ENCODE results near the gene PPP6R2. TPM values are rescaled to one million over a fixed set of nuclear protein-coding genes. Genes with fewer than 3 reads are reported as not detected.

The PPP6R2 gene
- total RNA-seq, 2 experiments from 2014 or later: 38.3 to 41.2 TPM

DNA sequence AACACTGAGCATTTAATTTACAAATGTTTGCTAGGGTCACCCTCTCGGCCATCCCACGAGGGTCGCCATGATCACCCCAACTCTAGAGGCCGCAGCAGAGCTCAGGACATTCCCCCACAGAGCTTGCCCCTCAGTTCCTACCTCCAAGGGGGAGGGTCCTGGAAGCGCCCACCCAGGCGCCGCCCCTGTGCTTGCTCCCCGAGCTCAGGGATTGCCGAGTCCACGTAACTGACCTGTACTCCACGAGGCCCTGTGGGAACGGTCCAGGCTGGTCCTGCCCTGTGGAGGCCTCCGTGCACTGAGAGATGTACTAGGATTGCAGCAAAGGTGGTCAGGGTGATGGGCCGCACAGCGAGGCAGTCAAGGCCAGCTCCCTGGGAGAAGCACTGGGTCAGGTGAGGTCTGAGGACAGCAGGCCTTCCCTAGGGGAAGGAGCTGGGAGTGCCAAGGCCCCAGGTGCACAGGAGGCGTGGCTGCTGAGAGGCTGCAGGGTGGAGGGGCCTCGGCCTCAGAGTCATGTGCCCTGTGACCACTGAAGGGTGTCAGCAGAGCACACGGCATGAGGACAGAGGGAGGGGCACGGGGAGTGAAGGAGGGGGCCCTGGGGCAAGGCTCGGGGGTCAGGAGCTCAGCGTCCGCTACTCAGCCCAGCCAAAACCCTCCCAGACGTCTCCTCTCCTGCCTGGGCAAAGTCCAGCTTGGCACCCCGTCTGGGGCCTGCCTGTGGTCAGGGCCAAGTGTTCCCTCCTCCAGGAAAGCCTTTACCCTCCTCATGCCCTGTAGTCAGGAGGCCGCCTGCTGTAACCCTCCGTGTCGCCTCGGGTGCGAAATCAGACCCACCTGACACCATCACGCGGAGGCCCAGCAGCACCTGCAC is 141.1 kb downstream of the PPP6R2 start:
- DNase-seq: no peak
- H3K27ac Mint-ChIP-seq: no peak overlapping the region
- H3K27me3 Mint-ChIP-seq: peaks cover 7% of the 10 kb centered on the region
- H3K36me3 Mint-ChIP-seq: no peaks in the 10 kb centered on the region
- no peaks in the 10 kb centered on the region for H3K9me3 Mint-ChIP-seq
- H3K4me1 Mint-ChIP-seq: peaks cover 4% of the 10 kb centered on the region
- H3K4me3 Mint-ChIP-seq: no peak overlapping the region

DNA sequence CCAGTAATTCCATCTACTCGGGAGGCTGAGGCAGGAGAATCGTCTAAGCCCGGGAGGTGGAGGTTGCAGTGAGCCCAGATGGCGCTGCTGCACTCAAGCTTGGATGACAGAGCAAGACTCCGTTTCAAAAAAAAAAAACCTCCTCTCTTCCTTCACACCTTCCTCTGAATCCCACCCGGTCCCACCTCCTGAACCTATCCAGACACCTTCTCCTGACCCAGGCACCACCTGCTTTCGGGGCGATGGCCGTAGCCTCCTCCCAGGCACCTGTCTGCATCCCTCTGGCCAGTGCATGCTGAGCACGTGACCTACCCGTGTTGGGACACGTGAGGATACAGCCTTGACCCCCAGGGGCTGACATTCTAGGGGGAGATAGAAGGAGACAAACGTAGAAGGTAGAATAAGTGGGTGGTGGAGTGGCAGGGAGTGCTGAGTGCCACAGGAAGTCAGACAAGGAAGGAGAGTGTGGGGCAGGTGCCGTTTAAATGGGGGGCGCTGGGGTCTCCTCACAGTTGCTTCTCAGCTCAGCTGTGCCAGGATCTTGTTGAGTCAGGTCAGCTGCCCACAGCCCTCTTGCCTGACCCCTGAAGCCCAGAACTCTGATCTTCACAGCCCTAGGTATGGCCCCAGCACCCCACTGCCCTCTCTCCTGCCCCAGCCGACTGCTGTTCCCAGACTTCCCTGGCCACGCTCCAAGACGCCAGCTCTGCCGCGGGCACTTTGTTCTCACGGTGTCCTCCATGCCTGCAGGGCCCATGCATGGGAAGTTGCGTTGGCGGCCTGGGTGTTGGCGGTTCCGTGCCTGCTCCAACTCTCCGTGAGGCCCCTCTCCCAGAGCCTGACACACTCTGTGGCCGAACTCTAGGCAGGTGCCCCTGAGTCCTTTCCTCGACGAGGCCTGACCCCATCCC is 142.3 kb downstream of the PPP6R2 start:
- Mint-ChIP-seq H3K27ac (no peak overlapping the region), H3K4me1 (no peaks in the 10 kb centered on the region), H3K4me3 (no peak overlapping the region)

DNA sequence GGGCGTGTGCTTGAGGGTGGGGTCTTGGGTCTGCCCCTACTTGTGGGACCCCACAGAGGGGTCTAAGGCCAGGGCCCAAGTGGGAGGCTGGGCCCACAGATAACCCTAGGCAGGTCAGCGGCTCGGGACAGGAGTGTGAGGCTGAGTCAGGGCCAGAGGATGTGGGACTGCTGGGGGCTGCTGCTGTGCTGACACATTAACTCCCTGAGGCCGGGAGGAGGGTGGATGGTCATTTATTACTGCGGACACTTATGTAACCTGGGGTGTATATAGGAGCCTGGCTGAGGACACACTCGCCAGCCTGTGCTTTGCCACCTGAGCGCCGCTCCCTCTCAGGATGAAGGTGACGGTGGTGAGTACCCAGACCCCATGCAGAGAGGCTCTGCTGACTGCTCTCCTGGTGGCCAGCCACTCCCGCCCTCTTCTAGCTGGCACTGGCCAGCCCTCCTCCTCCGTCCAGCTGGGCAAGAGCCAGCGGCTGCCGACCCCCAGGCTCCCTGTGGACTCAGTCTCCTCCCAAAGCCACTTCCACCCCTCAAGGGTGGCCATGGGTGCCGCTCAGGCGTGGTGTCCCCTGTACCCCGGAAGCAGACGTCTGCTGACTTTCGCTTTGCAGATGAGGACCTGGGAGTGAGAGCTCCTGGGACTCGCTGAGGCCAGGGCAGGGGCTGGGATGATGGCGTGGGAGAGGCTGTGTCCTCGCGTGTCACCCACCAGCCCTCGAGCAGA is 143.6 kb downstream of the PPP6R2 start, which contains the start of gene MIOX:
MIOX (plus strand) TSS at position 299 of the 729 bp plus-strand sequence; CDS start at position 338, 39 bp downstream.
- no peaks in the 10 kb centered on the region for H3K9me3 Mint-ChIP-seq
- H3K4me1 Mint-ChIP-seq: peaks cover 8% of the 10 kb centered on the region
- no peak for DNase-seq
- H3K27ac Mint-ChIP-seq: no peak within 1 kb of the TSS
- H3K27me3 Mint-ChIP-seq: no peaks in the 10 kb centered on the region
- no peak within 1 kb of the TSS for H3K4me3 Mint-ChIP-seq
- no peaks in the 10 kb centered on the region for H3K36me3 Mint-ChIP-seq

More for the DNA sequence above, 142.3 kb downstream of the PPP6R2 start:
- DNase-seq: no peak
- no peaks in the 10 kb centered on the region for H3K36me3 Mint-ChIP-seq
- H3K27me3 Mint-ChIP-seq: no peaks in the 10 kb centered on the region
- no peaks in the 10 kb centered on the region for H3K9me3 Mint-ChIP-seq

DNA sequence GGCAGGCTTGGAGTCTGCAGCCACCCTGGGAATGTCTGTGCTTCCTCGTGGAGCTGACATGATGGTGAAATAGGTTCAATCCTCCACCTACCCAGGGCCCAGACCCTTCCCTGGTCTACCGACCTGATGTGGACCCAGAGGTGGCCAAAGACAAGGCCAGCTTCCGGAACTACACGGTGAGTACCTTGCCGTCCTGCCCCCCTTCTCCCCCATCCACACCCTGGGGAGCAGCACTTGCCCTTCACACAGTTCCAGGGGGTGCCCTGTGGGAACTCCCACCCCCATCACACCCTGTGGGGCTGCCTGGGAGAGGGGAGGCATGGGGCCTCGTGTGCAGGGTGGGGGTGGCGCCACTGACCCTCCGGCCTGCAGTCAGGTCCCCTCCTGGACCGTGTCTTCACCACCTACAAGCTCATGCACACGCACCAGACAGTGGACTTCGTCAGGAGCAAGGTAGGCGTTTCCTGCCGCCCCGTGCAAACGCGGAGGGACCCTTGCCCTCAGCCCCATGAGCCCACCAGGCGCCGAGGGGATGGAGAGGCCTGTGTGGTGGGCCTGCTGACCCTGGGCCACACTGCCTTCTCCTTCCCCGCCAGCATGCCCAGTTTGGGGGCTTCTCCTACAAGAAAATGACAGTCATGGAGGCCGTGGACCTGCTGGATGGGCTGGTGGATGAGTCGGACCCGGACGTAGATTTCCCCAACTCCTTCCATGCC is 144.3 kb downstream of the PPP6R2 start:
- H3K27me3 Mint-ChIP-seq: no peaks in the 10 kb centered on the region
- no peak overlapping the region for H3K27ac Mint-ChIP-seq
- H3K36me3 Mint-ChIP-seq: no peaks in the 10 kb centered on the region
- peaks cover 8% of the 10 kb centered on the region for H3K4me1 Mint-ChIP-seq
- no peak overlapping the region for H3K4me3 Mint-ChIP-seq
- H3K9me3 Mint-ChIP-seq: no peaks in the 10 kb centered on the region
- DNase-seq: no peak

DNA sequence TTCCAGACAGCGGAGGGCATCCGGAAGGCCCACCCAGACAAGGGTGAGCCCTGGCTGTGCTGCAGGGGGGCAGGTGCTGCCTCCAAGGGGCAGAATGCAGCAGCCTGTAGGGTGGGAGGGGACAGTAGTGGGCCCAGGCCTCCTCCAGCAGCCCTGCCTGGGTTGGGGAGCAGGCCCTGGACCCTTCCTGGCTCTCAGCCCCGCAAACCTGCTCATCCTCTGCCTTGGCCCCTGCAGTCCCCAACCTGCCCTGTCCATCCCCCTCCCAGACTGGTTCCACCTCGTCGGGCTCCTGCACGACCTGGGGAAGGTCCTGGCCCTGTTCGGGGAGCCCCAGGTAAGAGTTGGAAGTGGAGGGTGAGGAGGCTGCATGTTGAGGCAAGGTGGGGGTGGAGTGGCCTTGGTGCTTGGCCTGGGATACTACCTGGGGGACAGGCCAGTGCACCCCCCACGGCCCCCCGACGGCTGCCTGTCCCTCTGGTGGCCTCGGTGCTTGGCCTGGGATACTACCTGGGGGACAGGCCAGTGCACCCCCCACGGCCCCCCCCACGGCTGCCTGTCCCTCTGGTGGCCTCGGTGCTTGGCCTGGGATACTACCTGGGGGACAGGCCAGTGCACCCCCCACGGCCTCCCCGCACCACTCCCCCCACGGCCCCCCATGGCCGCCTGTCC is 145.0 kb downstream of the PPP6R2 start:
- no peak for DNase-seq
- H3K36me3 Mint-ChIP-seq: no peaks in the 10 kb centered on the region
- H3K27me3 Mint-ChIP-seq: no peaks in the 10 kb centered on the region
- H3K27ac Mint-ChIP-seq: no peak overlapping the region
- peaks cover 8% of the 10 kb centered on the region for H3K4me1 Mint-ChIP-seq
- H3K9me3 Mint-ChIP-seq: no peaks in the 10 kb centered on the region
- no peak overlapping the region for H3K4me3 Mint-ChIP-seq

DNA sequence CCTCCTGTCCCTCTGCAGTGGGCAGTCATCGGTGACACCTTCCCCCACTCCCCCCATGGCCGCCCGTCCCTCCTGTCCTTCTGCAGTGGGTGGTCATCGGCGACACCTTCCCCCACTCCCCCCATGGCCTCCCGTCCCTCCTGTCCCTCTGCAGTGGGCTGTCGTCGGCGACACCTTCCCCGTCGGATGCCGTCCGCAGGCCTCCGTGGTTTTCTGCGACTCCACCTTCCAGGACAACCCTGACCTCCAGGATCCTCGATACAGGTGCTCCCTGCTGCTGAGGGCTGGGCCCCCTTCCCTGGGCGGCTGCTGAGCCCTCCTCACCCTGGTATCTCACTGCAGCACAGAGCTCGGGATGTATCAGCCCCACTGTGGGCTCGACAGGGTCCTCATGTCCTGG is 145.8 kb downstream of the PPP6R2 start:
- no peaks in the 10 kb centered on the region for H3K27me3 Mint-ChIP-seq
- H3K27ac Mint-ChIP-seq: no peak overlapping the region
- H3K36me3 Mint-ChIP-seq: no peaks in the 10 kb centered on the region
- DNase-seq: no peak
- H3K4me3 Mint-ChIP-seq: no peak overlapping the region
- peaks cover 8% of the 10 kb centered on the region for H3K4me1 Mint-ChIP-seq
- no peaks in the 10 kb centered on the region for H3K9me3 Mint-ChIP-seq

DNA sequence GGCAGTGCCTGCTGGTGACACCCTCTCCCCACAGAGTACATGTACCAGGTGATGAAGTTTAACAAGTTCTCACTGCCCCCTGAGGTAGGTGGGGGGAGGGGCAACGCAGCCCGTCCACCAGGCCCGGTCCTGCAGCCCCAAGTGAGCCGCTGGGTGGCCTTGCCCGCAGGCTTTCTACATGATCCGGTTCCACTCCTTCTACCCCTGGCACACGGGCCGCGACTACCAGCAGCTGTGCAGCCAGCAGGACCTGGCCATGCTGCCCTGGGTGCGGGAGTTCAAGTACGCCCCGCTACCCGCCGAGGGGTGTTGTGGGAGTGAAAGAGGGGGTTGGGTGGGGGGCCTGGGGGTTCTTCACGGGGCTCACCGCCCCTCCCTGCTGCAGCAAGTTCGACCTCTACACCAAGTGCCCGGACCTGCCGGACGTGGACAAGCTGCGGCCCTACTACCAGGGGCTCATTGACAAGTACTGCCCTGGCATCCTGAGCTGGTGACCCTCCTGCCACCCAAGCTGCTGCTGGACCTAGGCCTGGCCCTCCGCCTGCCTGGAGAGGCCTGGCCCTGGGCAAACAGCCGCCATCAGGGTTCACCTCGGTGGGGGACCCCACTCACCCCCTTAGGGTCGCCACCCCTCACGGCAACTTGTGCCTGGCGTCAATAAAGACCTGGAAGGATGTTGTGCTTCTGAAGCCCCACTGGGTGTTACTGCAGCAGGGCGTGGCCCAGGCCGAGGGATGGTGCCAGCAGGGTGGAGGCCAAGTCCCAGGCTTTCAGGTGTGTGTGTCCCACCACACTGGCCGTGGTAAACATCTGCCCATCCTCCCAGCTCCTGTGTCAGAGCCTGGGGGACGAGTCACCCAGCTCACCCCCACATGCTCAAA is 146.5 kb downstream of the PPP6R2 start:
- no peak for DNase-seq
- Mint-ChIP-seq H3K4me3 (no peak overlapping the region), H3K4me1 (peaks cover 8% of the 10 kb centered on the region), H3K27me3 (no peaks in the 10 kb centered on the region), H3K36me3 (no peaks in the 10 kb centered on the region), H3K27ac (no peak overlapping the region), H3K9me3 (no peaks in the 10 kb centered on the region)

DNA sequence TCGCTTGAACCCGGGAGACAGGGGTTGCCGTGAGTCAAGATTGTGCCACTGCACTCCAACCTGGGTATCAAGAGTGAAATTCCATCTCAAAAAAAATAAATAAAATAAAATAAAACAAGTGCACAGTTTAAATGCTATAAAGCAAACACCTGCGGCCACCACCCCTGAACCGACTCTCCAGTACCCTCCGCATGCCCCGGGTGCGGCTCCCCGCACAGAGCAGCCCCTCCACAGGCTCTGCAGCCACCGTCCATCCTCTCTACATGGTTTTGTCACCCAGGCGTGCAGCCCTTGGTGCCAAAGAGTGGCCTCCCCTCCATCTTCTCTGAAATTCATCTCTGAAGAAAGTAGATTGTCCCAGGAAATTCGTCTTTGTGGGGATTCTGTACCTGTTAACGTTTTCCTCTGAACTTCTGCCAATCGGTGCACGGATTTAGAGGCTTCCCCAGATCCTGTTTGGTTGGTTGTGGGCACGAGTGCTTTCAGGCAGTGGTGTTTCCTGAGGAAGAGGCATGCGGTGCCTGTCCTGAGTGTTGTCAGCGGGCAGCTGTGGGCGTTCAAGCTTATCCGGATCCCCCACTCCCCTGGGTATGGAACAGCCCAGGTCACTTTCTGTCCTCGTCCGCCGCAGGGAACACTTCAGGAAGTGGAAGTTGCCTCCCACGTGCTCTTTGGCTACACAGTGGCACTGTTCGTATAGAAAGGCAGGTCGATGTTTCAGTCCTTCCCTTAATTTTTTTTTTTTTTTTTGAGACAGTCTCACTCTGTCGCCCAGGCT is 147.6 kb downstream of the PPP6R2 start:
- H3K27me3 Mint-ChIP-seq: no peaks in the 10 kb centered on the region
- H3K9me3 Mint-ChIP-seq: no peaks in the 10 kb centered on the region
- peak overlapping the region; percentile 31 for H3K27ac Mint-ChIP-seq

More for the DNA sequence above, 147.6 kb downstream of the PPP6R2 start:
- no peak for DNase-seq
- Mint-ChIP-seq H3K4me3 (peak overlapping the region; percentile 19), H3K36me3 (no peaks in the 10 kb centered on the region), H3K4me1 (peaks cover 8% of the 10 kb centered on the region)

Other genes with a start within 250 kb of the PPP6R2 start
- gene PANX2, start 172.6 kb upstream of the PPP6R2 start, total RNA-seq: 1 to 10 TPM in 1 of 2 experiments, under 1 TPM in 1; 0.66 to 1.0 TPM
- gene TRABD, start 157.4 kb upstream of the PPP6R2 start, total RNA-seq: 10 to 100 TPM; 77.8 to 79.4 TPM
- gene SELENOO, start 142.3 kb upstream of the PPP6R2 start, total RNA-seq: 10 to 100 TPM; 20.0 to 20.9 TPM
- gene TUBGCP6, start 98.3 kb upstream of the PPP6R2 start, total RNA-seq: 10 to 100 TPM; 38.7 to 41.7 TPM
- gene HDAC10, start 92.1 kb upstream of the PPP6R2 start, total RNA-seq: 10 to 100 TPM; 37.3 to 42.3 TPM
- 1 to 10 TPM; 3.5 to 3.6 TPM for gene MAPK12, start 81.6 kb upstream of the PPP6R2 start, total RNA-seq
- 1 to 10 TPM; 3.2 to 3.3 TPM for gene MAPK11, start 72.9 kb upstream of the PPP6R2 start, total RNA-seq
- gene PLXNB2, start 35.7 kb upstream of the PPP6R2 start, total RNA-seq: 10 to 100 TPM; 16.1 to 16.8 TPM
- gene DENND6B, start 16.3 kb upstream of the PPP6R2 start, total RNA-seq: 1 to 10 TPM; 4.2 to 4.7 TPM
- gene SBF1, start 131.7 kb downstream of the PPP6R2 start, total RNA-seq: 100 to 1,000 TPM; 101 to 102 TPM
- 1 to 10 TPM; 6.7 to 7.5 TPM for gene ADM2, start 138.2 kb downstream of the PPP6R2 start, total RNA-seq
- under 1 TPM in 1 of 2 experiments, not detected in 1; 0.29 TPM for gene MIOX, start 143.5 kb downstream of the PPP6R2 start, total RNA-seq
- gene LMF2, start 164.4 kb downstream of the PPP6R2 start, total RNA-seq: 10 to 100 TPM; 59.3 to 62.6 TPM
- 100 to 1,000 TPM; 143 to 152 TPM for gene NCAPH2, start 164.9 kb downstream of the PPP6R2 start, total RNA-seq
- 1 to 10 TPM; 5.0 to 6.0 TPM for gene SCO2, start 182.3 kb downstream of the PPP6R2 start, total RNA-seq
- 10 to 100 TPM; 75.7 to 76.8 TPM for gene TYMP, start 186.7 kb downstream of the PPP6R2 start, total RNA-seq
- 10 to 100 TPM; 15.1 to 15.9 TPM for gene KLHDC7B, start 202.6 kb downstream of the PPP6R2 start, total RNA-seq
- gene SYCE3, start 219.6 kb downstream of the PPP6R2 start, total RNA-seq: 1 to 10 TPM; 1.3 to 1.9 TPM
- gene CPT1B, start 235.1 kb downstream of the PPP6R2 start, total RNA-seq: 10 to 100 TPM; 33.6 to 33.7 TPM
- 10 to 100 TPM; 57.3 to 60.3 TPM for gene CHKB, start 239.5 kb downstream of the PPP6R2 start, total RNA-seq

All from activated naive CD8-positive, alpha-beta T cell treated with anti-CD3 and anti-CD28 coated beads for 36 hours (primary cell).